GM08714 (cell line): ENCODE results near the gene SMARCC2.

Source experiments
- H3K4me3 ChIP-seq: fragments of 200-500 bp; sonication (Bioruptor generic); 2 replicates; pipeline ENCODE4 v1.5.1; 2014; ENCODE audit warnings: mild to moderate bottlenecking, low read length, inconsistent platforms
- ZNF274 ChIP-seq: IDR thresholded peaks from 2 replicates; pipeline ENCODE4 v1.6.1; 2012; ENCODE audit warnings: mild to moderate bottlenecking, low read depth, low read length

The SMARCC2 gene

GRCh38 chr12:56154818-56155217 lies 34.5 kb downstream of the SMARCC2 start:
- no peak for TF ChIP-seq ZNF274

GRCh38 chr12:56154246-56154771 lies 35.0 kb downstream of the SMARCC2 start:
- no peak overlapping the region for H3K4me3 ChIP-seq
- TF ChIP-seq ZNF274, result no peak

More at GRCh38 chr12:56154818-56155217, 34.5 kb downstream of the SMARCC2 start:
- no peak overlapping the region for H3K4me3 ChIP-seq

- TF ChIP-seq ZNF274, result no peak
- no peak overlapping the region for H3K4me3 ChIP-seq
Observed at GRCh38 chr12:56153678-56154065, 35.6 kb downstream of the SMARCC2 start.

GRCh38 chr12:56152756-56153677 lies 36.3 kb downstream of the SMARCC2 start:
- H3K4me3 ChIP-seq, result peak overlapping the region; percentile 69
- no peak for TF ChIP-seq ZNF274

GRCh38 chr12:56152132-56152755 lies 37.0 kb downstream of the SMARCC2 start, which contains the start of gene MYL6B:
MYL6B (plus strand) TSS chr12:56152587; CDS start chr12:56153919, 1,332 bp downstream.
- TF ChIP-seq ZNF274, result no peak
- peak within 1 kb of the TSS; percentile 69 for H3K4me3 ChIP-seq

GRCh38 chr12:56151672-56152131 lies 37.6 kb downstream of the SMARCC2 start:
- TF ChIP-seq ZNF274, result no peak
- H3K4me3 ChIP-seq, result peak overlapping the region; percentile 69

GRCh38 chr12:56150563-56150962 lies 38.7 kb downstream of the SMARCC2 start:
- TF ChIP-seq ZNF274, result no peak
- no peak overlapping the region for H3K4me3 ChIP-seq

GRCh38 chr12:56146492-56147460 lies 42.5 kb downstream of the SMARCC2 start:
- TF ChIP-seq ZNF274, result no peak
- no peak overlapping the region for H3K4me3 ChIP-seq

- H3K4me3 ChIP-seq, result no peak overlapping the region
- no peak for TF ChIP-seq ZNF274
Observed at GRCh38 chr12:56145217-56145616, 44.1 kb downstream of the SMARCC2 start.

- no peak for TF ChIP-seq ZNF274
- no peak overlapping the region for H3K4me3 ChIP-seq
Observed at GRCh38 chr12:56143870-56144269, 45.4 kb downstream of the SMARCC2 start.

GRCh38 chr12:56143217-56143616 lies 46.1 kb downstream of the SMARCC2 start:
- H3K4me3 ChIP-seq, result no peak overlapping the region
- no peak for TF ChIP-seq ZNF274

GRCh38 chr12:56141946-56142784 lies 47.1 kb downstream of the SMARCC2 start:
- no peak overlapping the region for H3K4me3 ChIP-seq
- TF ChIP-seq ZNF274, result no peak
